GM13977 (cell line): ENCODE data around the gene PCNT.

Experiments used
- DNase-seq: peaks from one replicate; pipeline ENCODE4 v3.0.0; 2012; ENCODE audit warnings: low spot score
- CTCF ChIP-seq: IDR thresholded peaks from 2 replicates; pipeline ENCODE4 v1.5.1; 2012; ENCODE audit warnings: mild to moderate bottlenecking, control low read depth; ENCODE audit not compliant: insufficient read depth; ENCODE audit errors: extremely low read depth, missing control alignments
- in situ Hi-C: fragments of 300-500 bp; cut with MboI; formaldehyde crosslinking; loops from one replicate; pipeline ENCODE4 v1.12.0; 2022; ENCODE audit warnings: low sequenced_read_pairs, low pct_unique_long_range_greater_than_20kb, mixed read lengths, inconsistent platforms; ENCODE audit not compliant: unreplicated experiment

Gene PCNT

GRCh38 chr21:46377789-46378188, 53.8 kb downstream of the PCNT start:
- in situ Hi-C loops = no loop called here
- no peak for DNase-seq
- no peak for TF ChIP-seq CTCF

GRCh38 chr21:46379105-46379504, 55.1 kb downstream of the PCNT start:
- no peak for DNase-seq
- no peak for TF ChIP-seq CTCF
- in situ Hi-C loops = no loop called here

- no peak for TF ChIP-seq CTCF
- DNase-seq = no peak
- in situ Hi-C loops = no loop called here
Measured at GRCh38 chr21:46379691-46380090, 55.7 kb downstream of the PCNT start.

GRCh38 chr21:46381541-46381940, 57.6 kb downstream of the PCNT start:
- in situ Hi-C loops = no loop called here
- no peak for TF ChIP-seq CTCF
- DNase-seq = no peak

- no peak for TF ChIP-seq CTCF
- no peak for DNase-seq
- in situ Hi-C loops = no loop called here
Measured at GRCh38 chr21:46384556-46384955, 60.6 kb downstream of the PCNT start.

GRCh38 chr21:46385846-46386733, 62.1 kb downstream of the PCNT start:
- no peak for DNase-seq
- no peak for TF ChIP-seq CTCF
- in situ Hi-C loops = no loop called here
